HCT116 (cell line): ENCODE measurements around the gene CHID1. TPM values are rescaled to one million over a fixed set of nuclear protein-coding genes. Genes with fewer than 3 reads are reported as not detected.

Experiments used
- ATAC-seq: fragments of 200-7000 bp; cut with Tn5 transposase; 2 replicates; pipeline ENCODE4 v1.9.1; 2020; ENCODE audit warnings: mild to moderate bottlenecking, moderate library complexity
- BruUV-seq: library from RNA; stranded (reverse); fragments of 400-500 nt; replicated peaks from 2 replicates; lab custom pipeline; 2021; lab: Mats Ljungman, UMichigan
- CTCF ChIA-PET: fragments of 300-600 bp; sonication (Branson Sonifier 250); formaldehyde crosslinking; loops from one replicate; lab custom pipeline; 2021; ENCODE audit warnings: antibody characterized with exemption; lab: Charles Lee
- POLR2A ChIA-PET: fragments of 300-600, 350-600 bp; sonication (Branson Sonifier 250); formaldehyde crosslinking; loops from one replicate; lab custom pipeline; 2021; ENCODE audit warnings: antibody characterized with exemption; lab: Charles Lee
- RAD21 ChIA-PET, 2 experiments: fragments of 300-600 bp; sonication (Branson Sonifier 250); formaldehyde crosslinking; loops; one replicate each; lab custom pipeline; 2023; ENCODE audit warnings: low total read pairs in 2 of 2; ENCODE audit not compliant: uncharacterized antibody in 2 of 2, unreplicated experiment in 2 of 2, low non-redundant PET in 1 of 2; lab: Charles Lee
- DNase-seq: peaks from one replicate; pipeline ENCODE4 v3.0.0-alpha.2; 2010; ENCODE audit warnings: low read depth, low spot score
- H2AFZ ChIP-seq: fragments of 200-600 bp; shearing (Covaris generic), sonication (generic); 2 replicates; pipeline ENCODE4 v1.6.1; 2017; ENCODE audit warnings: low read depth, mixed run types, mixed read lengths, antibody characterized with exemption, low read length; ENCODE audit not compliant: poor library complexity, severe bottlenecking
- H3K27ac ChIP-seq: 2 replicates; pipeline ENCODE4 v1.5.1; 2012; ENCODE audit warnings: low read depth, low read length
- H3K27me3 ChIP-seq: fragments of 200-600 bp; sonication (generic); 2 replicates; pipeline ENCODE4 v1.6.1; 2016; ENCODE audit warnings: mixed run types, low read length, mixed read lengths; ENCODE audit not compliant: insufficient read depth
- H3K36me3 ChIP-seq, 2 experiments: fragments of 200-500 bp in 1 of 2; fragments of 200-600 bp in 1 of 2; sonication (Bioruptor generic) in 1 of 2; sonication (generic) in 1 of 2; 2 replicates each; pipeline versions ENCODE4 v1.5.1 to v1.6.1; 2014 to 2016; ENCODE audit warnings: low read length in 2 of 2, inconsistent platforms in 1 of 2, mixed read lengths in 1 of 2, mixed run types in 1 of 2; ENCODE audit not compliant: insufficient read depth in 2 of 2, control insufficient read depth in 1 of 2
- H3K4me1 ChIP-seq, 2 experiments: fragments of 200-600 bp in 1 of 2; sonication (generic) in 1 of 2; 2 replicates each; pipeline versions ENCODE4 v1.5.1 to v1.6.1; 2012 to 2017; ENCODE audit warnings: low read length in 2 of 2, inconsistent platforms in 1 of 2, mild to moderate bottlenecking in 1 of 2, mixed read lengths in 1 of 2, mixed run types in 1 of 2, moderate library complexity in 1 of 2; ENCODE audit not compliant: insufficient read depth in 2 of 2, control insufficient read depth in 1 of 2
- H3K4me2 ChIP-seq: fragments of 200-600 bp; sonication (generic); 2 replicates; pipeline ENCODE4 v1.6.1; 2017; ENCODE audit warnings: mixed run types, low read length, mixed read lengths
- H3K4me3 ChIP-seq, 2 experiments: fragments of 200-600 bp in 1 of 2; sonication (generic) in 1 of 2; replicated peaks in 1 of 2; 2 replicates each; pipeline ENCODE4 v1.5.1; 2011 to 2016; ENCODE audit warnings: low read length in 2 of 2, control low read depth in 1 of 2, low read depth in 1 of 2, mild to moderate bottlenecking in 1 of 2, mixed read lengths in 1 of 2, mixed run types in 1 of 2
- H3K79me2 ChIP-seq: fragments of 200-600 bp; sonication (generic); 2 replicates; pipeline ENCODE4 v1.6.1; 2017; ENCODE audit warnings: mild to moderate bottlenecking, mixed run types, low read length, moderate library complexity, mixed read lengths; ENCODE audit not compliant: insufficient read depth
- H3K9ac ChIP-seq: fragments of 200-600 bp; sonication (generic); 2 replicates; pipeline ENCODE4 v1.6.1; 2016; ENCODE audit warnings: low read length, mixed read lengths
- H3K9me2 ChIP-seq: fragments of 200-600 bp; sonication (generic), shearing (Covaris generic); 2 replicates; pipeline ENCODE4 v1.6.1; 2017; ENCODE audit warnings: mixed run types, mild to moderate bottlenecking, moderate library complexity; ENCODE audit not compliant: insufficient read depth
- H3K9me3 ChIP-seq, 2 experiments: fragments of 200-500 bp in 1 of 2; fragments of 200-600 bp in 1 of 2; sonication (Bioruptor generic) in 1 of 2; sonication (generic) in 1 of 2; 2 replicates each; pipeline ENCODE4 v1.6.1; 2014 to 2017; ENCODE audit warnings: low read length in 2 of 2, mixed read lengths in 2 of 2, inconsistent platforms in 1 of 2, low read depth in 1 of 2, mild to moderate bottlenecking in 1 of 2, mixed run types in 1 of 2, moderate library complexity in 1 of 2; ENCODE audit not compliant: control insufficient read depth in 1 of 2, insufficient read depth in 1 of 2
- H4K20me1 ChIP-seq: fragments of 200-600 bp; sonication (generic), shearing (Covaris generic); 2 replicates; pipeline ENCODE4 v1.6.1; 2017; ENCODE audit warnings: mixed run types, mild to moderate bottlenecking, moderate library complexity; ENCODE audit not compliant: insufficient read depth
- ATF3 ChIP-seq: IDR thresholded peaks from 2 replicates; pipeline ENCODE4 v1.6.1; 2012
- CBX3 ChIP-seq: IDR thresholded peaks from 2 replicates; pipeline ENCODE4 v1.6.1; 2012; ENCODE audit warnings: low read depth
- CEBPB ChIP-seq: IDR thresholded peaks from 2 replicates; pipeline ENCODE4 v1.6.1; 2012; ENCODE audit warnings: low read depth
- CTCF ChIP-seq, 3 experiments: fragments of 200-600 bp in 1 of 3; sonication (generic) in 1 of 3; IDR thresholded peaks in 2 of 3; conservative IDR thresholded peaks in 1 of 3; 2 replicates each; pipeline ENCODE4 v1.5.1; 2012 to 2017; ENCODE audit warnings: low read depth in 2 of 3, low read length in 2 of 3, antibody characterized with exemption in 1 of 3, borderline replicate concordance in 1 of 3, control low read depth in 1 of 3, mild to moderate bottlenecking in 1 of 3, mixed read lengths in 1 of 3, mixed run types in 1 of 3, moderate library complexity in 1 of 3; ENCODE audit not compliant: insufficient read depth in 1 of 3
- ELF1 ChIP-seq: IDR thresholded peaks from 2 replicates; pipeline ENCODE4 v1.6.1; 2012; ENCODE audit warnings: low read depth, borderline replicate concordance
- EZH2phosphoT487 ChIP-seq: fragments of 200-600 bp; IDR thresholded peaks from 2 replicates; pipeline ENCODE4 v1.6.1; 2018; ENCODE audit warnings: antibody characterized with exemption, borderline replicate concordance
- JUND ChIP-seq: IDR thresholded peaks from 2 replicates; pipeline ENCODE4 v1.6.1; 2012
- POLR2A ChIP-seq: IDR thresholded peaks from 2 replicates; pipeline ENCODE4 v1.7.0; 2011; ENCODE audit warnings: borderline replicate concordance; ENCODE audit not compliant: insufficient read depth, insufficient read length; ENCODE audit errors: extremely low read depth
- POLR2AphosphoS5 ChIP-seq: IDR thresholded peaks from 2 replicates; pipeline ENCODE4 v1.6.1; 2011; ENCODE audit warnings: mild to moderate bottlenecking, low read depth, low read length, moderate library complexity
- RAD21 ChIP-seq: IDR thresholded peaks from 2 replicates; pipeline ENCODE4 v1.6.1; 2012; ENCODE audit warnings: low read depth, mild to moderate bottlenecking
- REST ChIP-seq: IDR thresholded peaks from 2 replicates; pipeline ENCODE4 v1.6.1; 2012; ENCODE audit warnings: low read depth
- SIN3A ChIP-seq: IDR thresholded peaks from 2 replicates; pipeline ENCODE4 v1.6.1; 2012; ENCODE audit warnings: low read depth
- YY1 ChIP-seq: IDR thresholded peaks from 2 replicates; pipeline ENCODE4 v1.6.1; 2011; ENCODE audit warnings: low read length, low read depth, moderate library complexity, mild to moderate bottlenecking; ENCODE audit not compliant: insufficient replicate concordance; ENCODE audit errors: extremely low read depth
- ZFX ChIP-seq: fragments of 450-650 bp; IDR thresholded peaks from 2 replicates; pipeline ENCODE4 v1.6.1; 2017
- ZNF274 ChIP-seq: fragments of 200-500 bp; sonication (Bioruptor generic); IDR thresholded peaks from 2 replicates; pipeline ENCODE4 v1.6.1; 2014; ENCODE audit warnings: mild to moderate bottlenecking, low read depth, low read length, inconsistent platforms
- intact Hi-C: fragments of 100-400 bp; cut with micrococcal nuclease; formaldehyde crosslinking; loops from 2 replicates; pipeline ENCODE4 v1.10.0; 2022
- total RNA-seq: library from RNA; stranded (reverse); gene quantifications from one replicate; pipeline ENCODE4 v1.2.1, GENCODE V29; 2021; ENCODE audit not compliant: unreplicated experiment

CHID1 gene
- total RNA-seq, 1 experiment from 2014 or later: 102 TPM

- no peak for TF ChIP-seq POLR2A
- TF ChIP-seq CTCF (IDR thresholded peaks at IDR 0.05 in 2 of 3, conservative IDR thresholded peaks at IDR 0.05 in 1 of 3; ENCODE audit: borderline replicate concordance in 1 of 3, insufficient read depth in 1 of 3, low read depth in 2 of 3, low read length in 2 of 3): no peak
- no peak for TF ChIP-seq EZH2phosphoT487
- no peak for TF ChIP-seq YY1
- TF ChIP-seq ATF3: no peak
- no peak for TF ChIP-seq SIN3A
- intact Hi-C loops: no loop called here
- Histone ChIP-seq H3K79me2 (peaks cover 94% of the 10 kb centered on the region), H3K9ac (no peak overlapping the region), H4K20me1 (no peaks in the 10 kb centered on the region), H2AFZ (no peak overlapping the region), H3K27me3 (no peaks in the 10 kb centered on the region), H3K4me2 (no peak overlapping the region), H3K36me3 (peaks cover 5 to 12% of the 10 kb centered on the region in 2 experiments; a peak in 2 of 4 replicates), H3K9me2 (no peaks in the 10 kb centered on the region), H3K9me3 (no peaks in the 10 kb centered on the region), H3K27ac (no peak overlapping the region), H3K4me3 (no peak overlapping the region), H3K4me1 (0 out of 4 replicates have a peak, but pooled peaks cover 0 to 3% of the 10 kb centered on the region in 2 experiments)
- RAD21 ChIA-PET: no interaction called here
- DNase-seq (no peak), ATAC-seq (no peak)
- no TSS peak for BruUV-seq
- POLR2A ChIA-PET: no interaction called here
- CTCF ChIA-PET: no interaction called here
Measured at GRCh38 chr11:932435-932834, 21.8 kb upstream of the CHID1 start.

- DNase-seq (no peak), ATAC-seq (no peak)
- no peak overlapping the region for H3K4me2 ChIP-seq
- BruUV-seq: no TSS peak
- H3K27me3 ChIP-seq: no peaks in the 10 kb centered on the region
- H3K36me3 ChIP-seq: peaks cover 5 to 17% of the 10 kb centered on the region in 2 experiments; a peak in 2 of 4 replicates
- H3K4me1 ChIP-seq: peaks cover 0 to 7% of the 10 kb centered on the region in 2 experiments; a peak in 2 of 4 replicates
- no peaks in the 10 kb centered on the region; the same call in 1 of the 2 replicates for H4K20me1 ChIP-seq
- RAD21 ChIA-PET: no interaction called here
- no peak overlapping the region for H3K4me3 ChIP-seq
- intact Hi-C loops: no loop called here
- peaks cover 94% of the 10 kb centered on the region for H3K79me2 ChIP-seq
- H2AFZ ChIP-seq: no peak overlapping the region
- no peaks in the 10 kb centered on the region for H3K9me3 ChIP-seq
- no peak overlapping the region for H3K27ac ChIP-seq
- no peak overlapping the region for H3K9ac ChIP-seq
- CTCF ChIA-PET: no interaction called here
- no peaks in the 10 kb centered on the region for H3K9me2 ChIP-seq
- POLR2A ChIA-PET: no interaction called here
- TF ChIP-seq REST (no peak), ATF3 (no peak), ELF1 (no peak), SIN3A (no peak), RAD21 (no peak), POLR2AphosphoS5 (no peak), CBX3 (no peak), EZH2phosphoT487 (no peak), ZNF274 (no peak), YY1 (no peak), JUND (no peak), CEBPB (no peak), ZFX (no peak)
Measured at GRCh38 chr11:931385-931784, 20.8 kb upstream of the CHID1 start.
